NT2/D1 (cell line): Measurements from ENCODE around the gene TPX2.
"Not testable (repeated sequence)": the region's sequence is repeated elsewhere in the genome, so short reads cannot be mapped to it uniquely, and the experiment has no call there.

Experiments used
- DNase-seq: peaks from one replicate; pipeline ENCODE4 v3.0.0-alpha.2; 2011; ENCODE audit warnings: low read depth, low spot score
- H3K27me3 ChIP-seq: 2 replicates; pipeline ENCODE4 v1.6.0; 2011; ENCODE audit warnings: mild to moderate bottlenecking; ENCODE audit not compliant: insufficient read length, insufficient read depth
- H3K36me3 ChIP-seq: 2 replicates; pipeline ENCODE4 v1.6.1; 2011; ENCODE audit warnings: mild to moderate bottlenecking, low read length, mixed read lengths; ENCODE audit not compliant: insufficient read depth, insufficient read length
- H3K4me1 ChIP-seq: 2 replicates; pipeline ENCODE4 v1.5.1; 2011; ENCODE audit not compliant: insufficient read depth, insufficient read length
- H3K4me3 ChIP-seq: 2 replicates; pipeline ENCODE4 v1.5.1; 2011; ENCODE audit warnings: low read depth; ENCODE audit not compliant: insufficient read length
- H3K9ac ChIP-seq: 2 replicates; pipeline ENCODE4 v1.6.0; 2011; ENCODE audit warnings: low read depth; ENCODE audit not compliant: insufficient read length
- H3K9me3 ChIP-seq: 2 replicates; pipeline ENCODE4 v1.5.1; 2011; ENCODE audit warnings: mild to moderate bottlenecking, low read length; ENCODE audit not compliant: insufficient read depth
- SUZ12 ChIP-seq: IDR thresholded peaks from 2 replicates; pipeline ENCODE4 v1.6.1; 2011; ENCODE audit not compliant: insufficient read length, insufficient read depth; ENCODE audit errors: extremely low read depth
- YY1 ChIP-seq: IDR thresholded peaks from 2 replicates; pipeline ENCODE4 v1.6.1; 2011; ENCODE audit not compliant: insufficient read length, insufficient read depth
- ZNF274 ChIP-seq: IDR thresholded peaks from 2 replicates; pipeline ENCODE4 v1.6.1; 2011; ENCODE audit warnings: mild to moderate bottlenecking, low read depth, low read length

Gene TPX2

DNA sequence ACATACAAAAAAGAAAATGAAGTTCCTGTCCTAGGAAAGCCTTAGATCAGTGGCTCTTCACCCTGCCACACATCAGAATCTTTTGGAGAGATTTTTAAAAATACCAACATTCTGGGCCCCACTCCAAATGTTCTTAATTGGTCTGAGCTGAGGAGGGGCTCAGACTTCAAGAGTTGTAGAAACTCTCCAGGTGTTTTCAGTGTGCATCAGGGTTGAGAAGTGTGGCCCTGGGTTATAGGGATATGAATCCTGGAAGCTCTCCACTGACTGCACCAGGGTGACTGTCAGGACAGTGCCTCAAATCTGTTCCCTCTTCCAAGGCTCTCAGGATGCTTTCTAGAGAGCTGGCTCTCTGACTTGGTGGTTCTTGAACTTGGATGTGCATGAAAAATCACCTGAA lies 74.5 kb downstream of the TPX2 start:
- no peaks in the 10 kb centered on the region for H3K27me3 ChIP-seq
- H3K9ac ChIP-seq: no peak overlapping the region
- DNase-seq: no peak
- H3K36me3 ChIP-seq: peaks cover 1% of the 10 kb centered on the region
- no peak overlapping the region for H3K4me3 ChIP-seq
- peaks cover 9% of the 10 kb centered on the region for H3K4me1 ChIP-seq
- TF ChIP-seq YY1 (no peak), ZNF274 (no peak), SUZ12 (no peak)
- H3K9me3 ChIP-seq: no peaks in the 10 kb centered on the region

DNA sequence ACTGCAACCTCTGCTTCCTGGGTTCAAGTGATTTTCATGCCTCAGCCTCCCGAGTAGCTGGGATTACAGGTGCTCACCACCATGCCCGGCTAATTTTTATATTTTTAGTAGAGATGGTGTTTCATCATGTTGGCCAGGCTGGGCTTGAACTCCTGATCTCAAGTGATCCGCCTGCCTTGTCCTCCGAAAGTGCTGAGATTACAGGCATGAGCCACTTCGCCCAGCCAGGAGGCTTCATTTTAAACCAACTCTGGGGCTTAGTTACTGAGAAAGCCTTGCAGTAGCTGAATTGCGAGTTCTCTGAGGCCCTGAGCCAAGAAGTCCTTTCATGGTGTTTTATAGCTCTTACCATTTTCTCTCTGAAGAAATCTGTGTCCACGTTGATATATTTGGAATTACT lies 75.1 kb downstream of the TPX2 start:
- H3K4me1 ChIP-seq, H3K9me3 ChIP-seq: not testable (repeated sequence)

DNA sequence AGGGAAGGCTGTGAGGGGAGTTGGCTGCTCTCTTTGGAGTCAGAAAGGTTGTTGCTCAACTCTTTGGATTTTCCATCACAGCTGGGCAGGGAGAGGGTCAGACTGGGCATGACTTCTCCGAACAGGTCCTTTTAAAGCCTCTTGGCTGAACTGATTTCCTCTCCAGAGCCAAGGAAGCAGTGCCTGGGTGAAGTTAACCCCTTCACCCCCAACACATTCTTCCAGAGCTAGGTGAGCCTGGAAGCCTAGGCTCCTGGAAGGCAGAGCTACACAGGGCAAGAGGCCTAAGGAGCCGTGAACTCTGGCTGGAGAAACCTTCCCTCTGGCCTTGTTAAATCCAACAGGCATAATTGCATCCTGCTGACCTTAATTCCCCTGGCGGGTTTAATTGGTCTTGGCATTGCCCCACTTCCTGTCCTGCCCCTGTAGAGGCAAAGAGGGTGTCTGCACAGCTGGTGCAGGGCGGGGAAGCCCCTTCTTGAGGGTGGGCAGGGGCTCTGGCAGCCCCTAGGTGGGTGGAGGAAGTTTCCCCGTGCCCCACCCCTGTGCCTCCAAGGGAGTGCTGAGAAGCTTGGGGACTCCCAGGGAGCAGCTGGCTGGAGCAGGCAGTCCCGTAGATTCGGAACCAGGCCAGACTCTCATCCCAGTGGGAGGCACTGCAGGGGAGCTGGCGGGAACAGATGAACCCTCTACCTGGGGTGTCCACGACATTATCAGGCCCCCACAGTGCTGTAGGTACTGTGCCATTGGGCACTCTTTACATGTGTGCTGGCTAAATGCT lies 76.5 kb downstream of the TPX2 start:
- Histone ChIP-seq H3K4me1 (peaks cover 9% of the 10 kb centered on the region), H3K9me3 (no peaks in the 10 kb centered on the region)
- no peak for DNase-seq

More for the DNA sequence above, 75.1 kb downstream of the TPX2 start:
- H3K4me3 ChIP-seq, H3K36me3 ChIP-seq, H3K9ac ChIP-seq, H3K27me3 ChIP-seq, DNase-seq: not testable (repeated sequence)

DNA sequence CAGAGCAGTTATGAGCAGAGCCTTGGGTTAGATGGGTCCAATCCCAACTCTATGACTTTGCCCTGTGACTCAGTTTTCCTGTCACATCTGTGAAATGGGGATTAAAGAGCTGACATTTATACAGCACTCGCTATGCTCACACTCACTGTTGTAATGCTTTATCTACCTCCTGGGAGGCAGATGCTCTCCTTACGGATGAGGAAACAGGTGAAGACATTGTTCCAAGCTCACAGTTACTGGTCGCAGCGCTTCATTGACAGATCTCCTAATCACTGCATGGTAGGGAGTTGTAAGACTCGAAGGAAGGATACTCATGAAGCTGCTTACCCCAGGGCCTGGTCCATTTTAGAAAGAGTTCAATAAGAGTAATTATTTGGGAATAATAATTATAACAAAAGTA lies 77.1 kb downstream of the TPX2 start:
- no peaks in the 10 kb centered on the region for H3K36me3 ChIP-seq
- no peak overlapping the region for H3K4me3 ChIP-seq
- H3K9ac ChIP-seq: no peak overlapping the region
- H3K9me3 ChIP-seq: no peaks in the 10 kb centered on the region
- H3K27me3 ChIP-seq: no peaks in the 10 kb centered on the region
- no peak for DNase-seq
- TF ChIP-seq SUZ12 (no peak), ZNF274 (no peak), YY1 (no peak)
- peaks cover 9% of the 10 kb centered on the region for H3K4me1 ChIP-seq

More for the DNA sequence above, 76.5 kb downstream of the TPX2 start:
- no peaks in the 10 kb centered on the region for H3K27me3 ChIP-seq
- no peaks in the 10 kb centered on the region for H3K36me3 ChIP-seq
- no peak overlapping the region for H3K9ac ChIP-seq
- no peak overlapping the region for H3K4me3 ChIP-seq
- no peak for TF ChIP-seq YY1
- TF ChIP-seq ZNF274: no peak
- TF ChIP-seq SUZ12: no peak

DNA sequence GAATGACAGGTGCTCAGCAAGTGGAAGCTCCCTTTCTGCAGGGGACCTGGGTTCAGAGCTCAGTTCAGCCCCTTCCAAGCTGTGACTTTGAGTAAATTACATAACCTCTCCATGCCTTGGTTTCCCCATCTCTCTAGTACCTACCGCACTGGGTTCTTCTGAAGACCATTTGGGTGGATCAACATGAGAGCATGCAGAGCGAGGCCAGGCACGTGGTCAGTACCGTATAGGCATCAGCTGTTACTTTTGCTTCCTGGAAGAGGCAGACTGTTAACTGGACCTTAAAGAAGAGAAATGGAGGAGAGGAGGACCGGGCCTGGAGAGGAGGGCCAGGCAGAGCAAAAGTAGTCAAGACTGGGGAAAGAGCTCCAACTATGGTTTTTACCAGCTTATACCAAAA lies 78.4 kb downstream of the TPX2 start:
- no peak for TF ChIP-seq SUZ12
- TF ChIP-seq YY1: no peak
- no peak for TF ChIP-seq ZNF274
- peaks cover 10% of the 10 kb centered on the region for H3K4me1 ChIP-seq
- no peaks in the 10 kb centered on the region for H3K36me3 ChIP-seq
- DNase-seq: no peak
- no peaks in the 10 kb centered on the region for H3K27me3 ChIP-seq
- H3K4me3 ChIP-seq: no peak overlapping the region
- H3K9me3 ChIP-seq: no peaks in the 10 kb centered on the region
- no peak overlapping the region for H3K9ac ChIP-seq

DNA sequence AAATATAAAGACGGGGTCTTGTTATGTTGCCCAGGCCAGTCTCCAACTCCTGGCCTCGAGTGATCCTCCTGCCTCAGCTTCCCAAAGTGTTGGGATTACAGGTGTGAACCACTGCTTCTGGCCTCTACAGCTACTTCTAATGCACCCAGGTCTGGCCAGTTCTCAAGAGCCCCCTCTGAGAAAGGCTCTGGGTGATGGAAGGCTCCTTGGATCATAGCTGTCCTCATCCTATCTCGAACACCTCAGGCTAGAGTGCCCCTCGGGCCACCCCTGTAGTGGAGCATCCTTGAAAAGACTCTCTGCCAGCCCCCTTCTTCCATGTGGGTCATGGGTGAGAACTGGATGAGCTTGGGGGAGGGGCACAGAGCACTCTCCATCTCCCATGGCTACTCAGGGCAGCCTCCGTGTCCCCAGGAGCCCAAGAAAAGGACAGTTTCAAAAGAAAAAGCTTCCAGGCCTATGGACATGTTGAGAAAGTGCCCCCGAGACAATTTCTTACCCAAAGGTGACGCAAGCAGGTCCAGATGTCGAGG lies 79.4 kb downstream of the TPX2 start:
- no peaks in the 10 kb centered on the region for H3K36me3 ChIP-seq

DNA sequence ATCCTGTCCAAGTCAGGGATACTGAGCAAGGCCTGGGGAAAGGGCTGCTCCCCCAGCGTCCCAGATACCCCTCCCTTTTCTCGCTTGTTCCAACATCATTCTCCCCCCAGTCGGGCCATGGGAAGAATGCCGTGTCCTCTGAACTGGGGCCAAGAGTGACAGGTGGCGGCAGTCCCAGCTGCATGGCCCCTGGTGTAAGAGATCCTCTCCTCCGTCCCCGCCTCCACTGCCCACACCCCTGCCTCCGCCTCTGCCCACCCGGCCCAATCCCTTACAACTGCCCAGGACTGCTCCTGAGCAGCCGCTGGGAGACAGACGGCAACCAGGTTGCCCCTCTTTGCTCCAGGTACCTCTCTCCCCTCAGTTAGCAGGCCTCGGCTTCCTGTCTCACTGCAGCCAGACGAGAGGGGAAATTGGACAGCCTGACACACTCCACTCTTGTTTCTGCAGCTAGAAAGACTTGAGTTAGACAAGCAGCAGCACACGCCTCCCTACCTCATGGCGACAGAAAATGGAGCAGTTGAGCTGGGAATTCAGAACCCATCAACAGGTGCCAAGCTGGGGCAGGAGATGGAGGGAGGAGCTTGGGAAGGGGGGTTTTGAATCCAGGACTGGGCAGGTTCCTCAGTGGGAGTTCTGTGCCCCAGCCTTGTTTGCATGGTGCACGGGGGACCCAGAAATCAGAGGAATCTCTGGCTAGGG lies 80.1 kb downstream of the TPX2 start, which contains the start of gene MYLK2:
Gene MYLK2 (plus strand): TSS at position 274 of the 702 bp plus-strand sequence. CDS start 225 bp downstream, at position 499.
- DNase-seq: no peak
- Histone ChIP-seq H3K36me3 (no peaks in the 10 kb centered on the region), H3K27me3 (no peaks in the 10 kb centered on the region), H3K4me3 (no peak within 1 kb of the TSS), H3K9me3 (no peaks in the 10 kb centered on the region), H3K4me1 (peaks cover 22% of the 10 kb centered on the region), H3K9ac (no peak within 1 kb of the TSS)
- TF ChIP-seq YY1: no peak
- no peak for TF ChIP-seq SUZ12
- TF ChIP-seq ZNF274: no peak

More for the DNA sequence above, 79.4 kb downstream of the TPX2 start:
- TF ChIP-seq YY1 (no peak), SUZ12 (no peak), ZNF274 (no peak)
- no peaks in the 10 kb centered on the region for H3K9me3 ChIP-seq
- no peaks in the 10 kb centered on the region for H3K27me3 ChIP-seq
- no peak overlapping the region for H3K9ac ChIP-seq
- DNase-seq: no peak
- peaks cover 16% of the 10 kb centered on the region for H3K4me1 ChIP-seq
- no peak overlapping the region for H3K4me3 ChIP-seq
